Measurements from ENCODE around the gene APLP2.

GRCh38 chr11:130109386-130109785 lies 39.7 kb downstream of the APLP2 start:
- no peak for TF ChIP-seq TCF4 (CRISPR knock-in tag; IDR thresholded peaks at IDR 0.05; ENCODE audit: borderline replicate concordance)
- TF ChIP-seq, protein P1, sequence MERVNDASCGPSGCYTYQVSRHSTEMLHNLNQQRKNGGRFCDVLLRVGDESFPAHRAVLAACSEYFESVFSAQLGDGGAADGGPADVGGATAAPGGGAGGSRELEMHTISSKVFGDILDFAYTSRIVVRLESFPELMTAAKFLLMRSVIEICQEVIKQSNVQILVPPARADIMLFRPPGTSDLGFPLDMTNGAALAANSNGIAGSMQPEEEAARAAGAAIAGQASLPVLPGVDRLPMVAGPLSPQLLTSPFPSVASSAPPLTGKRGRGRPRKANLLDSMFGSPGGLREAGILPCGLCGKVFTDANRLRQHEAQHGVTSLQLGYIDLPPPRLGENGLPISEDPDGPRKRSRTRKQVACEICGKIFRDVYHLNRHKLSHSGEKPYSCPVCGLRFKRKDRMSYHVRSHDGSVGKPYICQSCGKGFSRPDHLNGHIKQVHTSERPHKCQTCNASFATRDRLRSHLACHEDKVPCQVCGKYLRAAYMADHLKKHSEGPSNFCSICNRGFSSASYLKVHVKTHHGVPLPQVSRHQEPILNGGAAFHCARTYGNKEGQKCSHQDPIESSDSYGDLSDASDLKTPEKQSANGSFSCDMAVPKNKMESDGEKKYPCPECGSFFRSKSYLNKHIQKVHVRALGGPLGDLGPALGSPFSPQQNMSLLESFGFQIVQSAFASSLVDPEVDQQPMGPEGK (CRISPR knock-in tag; IDR thresholded peaks at IDR 0.05; ENCODE audit: borderline replicate concordance), result no peak

Measured in SK-N-SH treated with all-trans-retinoic acid at 6 μM for 48 hours (cell line).